ENCODE measurements around the gene RBM38. TPM values are rescaled to one million over a fixed set of nuclear protein-coding genes. Genes with fewer than 3 reads are reported as not detected.
A peak's percentile ranks its signal among the peaks of the same experiment; 100 is the strongest.

RBM38 gene
- total and polyA plus RNA-seq, 8 donors = 16.8 to 29.5 (median 19.9) TPM

DNA sequence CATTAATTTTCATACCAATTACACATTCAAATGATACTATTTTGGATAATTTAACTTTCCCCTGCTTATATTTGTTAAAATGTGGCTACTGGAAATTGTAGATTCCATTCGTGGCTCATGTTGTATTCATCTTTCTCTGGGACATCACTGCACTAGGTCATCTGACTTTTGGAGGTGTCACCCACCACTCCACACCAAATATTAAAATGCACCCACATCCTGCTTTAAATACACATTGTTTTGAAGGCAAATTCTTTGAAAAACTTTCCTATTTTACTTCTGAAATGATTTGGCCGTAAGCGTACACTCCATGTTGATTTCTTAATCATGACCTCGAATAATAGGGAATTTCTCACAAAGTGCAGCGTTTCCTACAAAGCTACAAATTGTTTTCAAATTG is 8.7 kb upstream of the RBM38 start:
- TF ChIP-seq CTCF (IDR thresholded peaks at IDR 0.05) = no peak
- intact Hi-C loops (cut with DNase I) = loop anchor here (5.0 to 10.0 kb wide), 3 partner anchors 110 to 202 kb away; no protein-coding TSS in a partner anchor
- Histone ChIP-seq H3K27ac (no peak overlapping the region), H3K4me1 (peaks cover 0 to 12% of the 10 kb centered on the region in 2 donors), H3K9me3 (no peaks in the 10 kb centered on the region), H3K27me3 (no peaks in the 10 kb centered on the region), H3K4me3 (no peak overlapping the region), H3K36me3 (peaks cover 0 to 29% of the 10 kb centered on the region in 2 donors)
- DNase-seq = no peak
- ATAC-seq = no peak

DNA sequence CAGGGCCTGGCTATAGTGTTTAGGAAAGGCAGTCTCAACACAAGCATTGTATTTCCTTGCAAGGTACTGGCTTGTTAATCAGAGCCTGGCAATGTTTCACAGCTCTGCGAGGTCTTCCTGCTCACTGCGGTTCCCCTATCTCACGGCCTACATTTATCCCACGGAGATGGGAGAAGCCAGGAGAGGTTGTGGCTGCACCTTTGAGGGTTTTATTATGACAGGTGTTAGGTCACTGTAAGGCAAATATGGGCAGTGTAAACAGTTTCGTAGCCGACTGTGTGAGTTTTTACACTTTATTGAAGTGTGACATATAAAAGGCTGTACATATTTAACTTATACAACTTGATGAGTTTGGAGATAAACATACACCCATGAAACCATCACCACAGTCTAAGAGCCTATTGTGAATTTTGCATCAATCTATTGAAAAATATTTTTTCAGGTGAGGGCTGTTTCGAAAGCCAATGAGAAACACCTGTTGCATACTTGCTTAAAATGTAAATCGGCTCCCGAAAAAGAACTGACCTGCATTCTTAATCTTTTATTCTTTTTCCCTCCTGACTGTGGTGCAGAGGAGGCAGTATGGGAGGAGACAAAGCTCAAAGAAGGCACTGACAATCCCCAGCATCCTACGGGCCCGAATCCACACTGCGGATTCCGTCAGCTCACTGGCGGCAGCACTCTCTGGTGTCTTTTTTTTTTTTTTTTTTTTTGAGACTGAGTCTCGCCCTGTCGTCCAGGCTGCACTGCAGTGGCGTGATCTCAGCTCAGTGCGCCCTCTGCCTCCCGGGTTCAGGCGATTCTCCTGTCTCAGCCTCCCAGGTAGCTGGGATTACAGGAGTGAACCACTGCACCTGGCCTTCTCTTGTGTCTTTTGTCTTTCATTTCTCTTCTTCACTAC is 7.5 kb upstream of the RBM38 start:
- no peaks in the 10 kb centered on the region for H3K9me3 ChIP-seq
- H3K27me3 ChIP-seq = no peaks in the 10 kb centered on the region
- no peak overlapping the region for H3K4me3 ChIP-seq
- H3K36me3 ChIP-seq = peaks cover 0 to 17% of the 10 kb centered on the region in 2 donors
- intact Hi-C loops (cut with DNase I) = loop anchor here (5.0 to 10.0 kb wide), 3 partner anchors 109 to 201 kb away; no protein-coding TSS in a partner anchor
- DNase-seq (peak in 1 of 4 donors; percentile 31), ATAC-seq (no peak)
- no peak overlapping the region for H3K27ac ChIP-seq
- TF ChIP-seq CTCF (IDR thresholded peaks at IDR 0.05) = no peak
- H3K4me1 ChIP-seq = peaks cover 0 to 14% of the 10 kb centered on the region in 2 donors

- ATAC-seq (no peak), DNase-seq (peak in 1 of 4 donors; percentile 35)
- intact Hi-C loops (cut with DNase I) = loop anchor here (5.0 to 10.0 kb wide), 3 partner anchors 108 to 200 kb away; no protein-coding TSS in a partner anchor
- Histone ChIP-seq H3K4me1 (peaks cover 0 to 22% of the 10 kb centered on the region in 2 donors), H3K4me3 (no peak overlapping the region), H3K36me3 (peaks cover 0 to 9% of the 10 kb centered on the region in 2 donors), H3K27ac (peak overlapping the region in 1 of 2 donors; percentile 41), H3K27me3 (no peaks in the 10 kb centered on the region), H3K9me3 (no peaks in the 10 kb centered on the region)
- no peak for TF ChIP-seq CTCF (IDR thresholded peaks at IDR 0.05)
Observed at GRCh38 chr20:57384486-57384885, 6.7 kb upstream of the RBM38 start.

GRCh38 chr20:57384953-57385761 is 6.0 kb upstream of the RBM38 start:
- peak in 2 of 4 donors; percentile 31 to 68 for DNase-seq

More at GRCh38 chr20:57384953-57385761, 6.0 kb upstream of the RBM38 start:
- no peaks in the 10 kb centered on the region for H3K9me3 ChIP-seq
- intact Hi-C loops (cut with DNase I) = loop anchor here (5.0 to 10.0 kb wide), 3 partner anchors 107 to 200 kb away; no protein-coding TSS in a partner anchor
- peaks cover 0 to 7% of the 10 kb centered on the region in 2 donors for H3K36me3 ChIP-seq
- H3K27ac ChIP-seq = peak overlapping the region in 1 of 2 donors; percentile 57
- no peak for TF ChIP-seq CTCF (IDR thresholded peaks at IDR 0.05)
- peaks cover 0 to 29% of the 10 kb centered on the region in 2 donors for H3K4me1 ChIP-seq
- no peak for ATAC-seq
- H3K4me3 ChIP-seq = no peak overlapping the region
- no peaks in the 10 kb centered on the region for H3K27me3 ChIP-seq

All from left lung (tissue), 10 donors.